Measurements from ENCODE around the gene GZF1.

The GZF1 gene

GRCh38 chr20:23390091-23390774, 28.3 kb downstream of the GZF1 start:
- no peak for TF ChIP-seq ARNTL (CRISPR knock-in tag; IDR thresholded peaks at IDR 0.05; ENCODE audit: borderline replicate concordance, low read depth)
- TF ChIP-seq ZNF70 (CRISPR knock-in tag; IDR thresholded peaks at IDR 0.05) = no peak
- ATAC-seq = no peak

DNA sequence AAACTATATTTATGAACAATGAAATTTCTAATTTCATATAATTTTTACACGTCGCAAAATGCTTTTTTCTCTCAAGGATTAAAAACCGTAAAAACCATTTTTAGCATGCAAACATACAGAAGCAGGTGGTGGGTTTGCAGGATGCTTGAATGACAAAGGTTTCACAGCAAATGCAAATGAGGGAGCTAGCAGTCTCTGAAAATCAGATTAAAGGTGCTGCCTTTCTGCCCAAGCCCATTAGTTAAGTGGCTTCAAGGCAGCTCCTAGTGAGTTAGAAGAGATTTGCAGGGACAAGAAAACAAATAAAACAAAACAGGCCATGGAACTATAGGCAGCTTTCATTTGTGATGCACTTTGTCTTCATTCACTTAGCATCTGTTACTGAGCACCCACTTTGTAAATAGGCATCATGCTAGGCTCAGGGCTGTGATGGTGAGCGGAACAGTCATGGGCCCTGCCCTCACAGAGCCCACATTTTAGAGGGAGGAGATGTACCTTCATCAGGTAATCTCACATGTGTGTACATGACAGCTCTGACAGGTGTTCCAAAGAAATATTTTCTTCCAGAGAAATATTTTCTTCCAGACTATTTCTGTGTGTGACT, 29.8 kb downstream of the GZF1 start:
- no peak for TF ChIP-seq ZC3H10 (CRISPR knock-in tag; IDR thresholded peaks at IDR 0.05)
- no peak for TF ChIP-seq POU6F1 (CRISPR knock-in tag; IDR thresholded peaks at IDR 0.05; ENCODE audit: borderline replicate concordance, low read depth)
- TF ChIP-seq GLIS3 (CRISPR knock-in tag; IDR thresholded peaks at IDR 0.05) = no peak
- TF ChIP-seq CSDC2 (CRISPR knock-in tag; IDR thresholded peaks at IDR 0.05) = no peak
- no peak for TF ChIP-seq BACH2 (CRISPR knock-in tag; IDR thresholded peaks at IDR 0.05; ENCODE audit: borderline replicate concordance)
- no peak for TF ChIP-seq ZNF8 (CRISPR knock-in tag; IDR thresholded peaks at IDR 0.05)
- no peak for TF ChIP-seq ZFP30 (CRISPR knock-in tag; IDR thresholded peaks at IDR 0.05)
- no peak for TF ChIP-seq TCF4 (CRISPR knock-in tag; IDR thresholded peaks at IDR 0.05; ENCODE audit: borderline replicate concordance)
- TF ChIP-seq PPARA (CRISPR knock-in tag; IDR thresholded peaks at IDR 0.05; ENCODE audit: borderline replicate concordance) = no peak
- no peak for TF ChIP-seq CREB5 (CRISPR knock-in tag; IDR thresholded peaks at IDR 0.05; ENCODE audit: low read depth)
- TF ChIP-seq ZFP3 (CRISPR knock-in tag; IDR thresholded peaks at IDR 0.05) = no peak
- TF ChIP-seq RARB (CRISPR knock-in tag; IDR thresholded peaks at IDR 0.05) = no peak
- no peak for TF ChIP-seq TOX (CRISPR knock-in tag; IDR thresholded peaks at IDR 0.05; ENCODE audit: borderline replicate concordance)
- no peak for TF ChIP-seq ZNF70 (CRISPR knock-in tag; IDR thresholded peaks at IDR 0.05)
- no peak for TF ChIP-seq SNAI2 (CRISPR knock-in tag; IDR thresholded peaks at IDR 0.05)
- ATAC-seq = no peak

DNA sequence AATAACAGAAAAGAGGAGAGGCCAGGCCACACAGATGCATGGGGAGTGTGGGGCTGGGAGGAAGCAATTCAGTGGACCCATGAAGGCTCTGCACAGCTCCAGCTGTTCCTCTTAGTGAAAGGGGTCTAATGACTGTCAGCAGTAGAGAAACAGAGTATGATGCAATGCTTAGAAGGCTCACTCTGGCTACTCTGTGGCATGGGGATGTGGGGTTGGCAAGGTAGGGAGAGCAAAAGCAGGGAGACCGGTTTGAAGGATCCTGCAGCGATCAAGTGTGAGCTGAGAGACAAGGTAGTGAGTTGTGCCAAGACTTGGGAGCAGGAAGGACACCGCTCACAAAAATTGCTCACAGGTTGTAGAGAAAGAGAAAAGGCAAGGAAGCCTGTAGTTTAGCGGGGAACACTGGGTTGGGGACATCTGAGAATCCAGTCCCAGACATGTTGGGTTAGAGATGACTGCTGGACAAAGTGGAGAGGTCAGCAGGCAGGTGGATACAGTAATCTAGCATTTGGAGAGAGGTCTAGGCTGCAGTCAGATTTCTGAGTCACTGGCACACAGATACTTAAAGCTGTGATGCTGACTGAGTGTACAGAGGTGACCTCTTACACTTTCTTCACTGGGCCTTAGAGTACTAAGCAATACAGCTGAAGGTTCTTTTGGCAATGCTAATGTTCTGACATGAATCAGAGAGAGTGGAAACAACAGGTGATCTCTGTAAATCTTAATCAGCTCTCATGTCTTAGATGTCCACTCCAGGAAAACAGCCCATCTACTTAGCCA, 32.2 kb downstream of the GZF1 start:
- TF ChIP-seq SNAI2 (CRISPR knock-in tag; IDR thresholded peaks at IDR 0.05) (no peak), ZC3H10 (CRISPR knock-in tag; IDR thresholded peaks at IDR 0.05) (no peak), CSDC2 (CRISPR knock-in tag; IDR thresholded peaks at IDR 0.05) (no peak), BACH2 (CRISPR knock-in tag; IDR thresholded peaks at IDR 0.05; ENCODE audit: borderline replicate concordance) (no peak), ZFP3 (CRISPR knock-in tag; IDR thresholded peaks at IDR 0.05) (no peak), RARB (CRISPR knock-in tag; IDR thresholded peaks at IDR 0.05) (no peak), CREB5 (CRISPR knock-in tag; IDR thresholded peaks at IDR 0.05; ENCODE audit: low read depth) (no peak), ISL1 (CRISPR knock-in tag; IDR thresholded peaks at IDR 0.05) (no peak), POU6F1 (CRISPR knock-in tag; IDR thresholded peaks at IDR 0.05; ENCODE audit: borderline replicate concordance, low read depth) (no peak), ZNF70 (CRISPR knock-in tag; IDR thresholded peaks at IDR 0.05) (no peak), ZNF565 (CRISPR knock-in tag; conservative IDR thresholded peaks at IDR 0.05; ENCODE audit: low read depth) (no peak), PPARA (CRISPR knock-in tag; IDR thresholded peaks at IDR 0.05; ENCODE audit: borderline replicate concordance) (no peak), GLIS3 (CRISPR knock-in tag; IDR thresholded peaks at IDR 0.05) (no peak), ARNTL (CRISPR knock-in tag; IDR thresholded peaks at IDR 0.05; ENCODE audit: borderline replicate concordance, low read depth) (no peak), OSR1 (CRISPR knock-in tag; IDR thresholded peaks at IDR 0.05) (no peak), ZFP30 (CRISPR knock-in tag; IDR thresholded peaks at IDR 0.05) (no peak), TCF4 (CRISPR knock-in tag; IDR thresholded peaks at IDR 0.05; ENCODE audit: borderline replicate concordance) (no peak)
- TF ChIP-seq, protein P1, sequence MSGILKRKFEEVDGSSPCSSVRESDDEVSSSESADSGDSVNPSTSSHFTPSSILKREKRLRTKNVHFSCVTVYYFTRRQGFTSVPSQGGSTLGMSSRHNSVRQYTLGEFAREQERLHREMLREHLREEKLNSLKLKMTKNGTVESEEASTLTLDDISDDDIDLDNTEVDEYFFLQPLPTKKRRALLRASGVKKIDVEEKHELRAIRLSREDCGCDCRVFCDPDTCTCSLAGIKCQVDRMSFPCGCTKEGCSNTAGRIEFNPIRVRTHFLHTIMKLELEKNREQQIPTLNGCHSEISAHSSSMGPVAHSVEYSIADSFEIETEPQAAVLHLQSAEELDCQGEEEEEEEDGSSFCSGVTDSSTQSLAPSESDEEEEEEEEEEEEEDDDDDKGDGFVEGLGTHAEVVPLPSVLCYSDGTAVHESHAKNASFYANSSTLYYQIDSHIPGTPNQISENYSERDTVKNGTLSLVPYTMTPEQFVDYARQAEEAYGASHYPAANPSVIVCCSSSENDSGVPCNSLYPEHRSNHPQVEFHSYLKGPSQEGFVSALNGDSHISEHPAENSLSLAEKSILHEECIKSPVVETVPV (CRISPR knock-in tag; IDR thresholded peaks at IDR 0.05) = no peak
- TF ChIP-seq, protein P2, sequence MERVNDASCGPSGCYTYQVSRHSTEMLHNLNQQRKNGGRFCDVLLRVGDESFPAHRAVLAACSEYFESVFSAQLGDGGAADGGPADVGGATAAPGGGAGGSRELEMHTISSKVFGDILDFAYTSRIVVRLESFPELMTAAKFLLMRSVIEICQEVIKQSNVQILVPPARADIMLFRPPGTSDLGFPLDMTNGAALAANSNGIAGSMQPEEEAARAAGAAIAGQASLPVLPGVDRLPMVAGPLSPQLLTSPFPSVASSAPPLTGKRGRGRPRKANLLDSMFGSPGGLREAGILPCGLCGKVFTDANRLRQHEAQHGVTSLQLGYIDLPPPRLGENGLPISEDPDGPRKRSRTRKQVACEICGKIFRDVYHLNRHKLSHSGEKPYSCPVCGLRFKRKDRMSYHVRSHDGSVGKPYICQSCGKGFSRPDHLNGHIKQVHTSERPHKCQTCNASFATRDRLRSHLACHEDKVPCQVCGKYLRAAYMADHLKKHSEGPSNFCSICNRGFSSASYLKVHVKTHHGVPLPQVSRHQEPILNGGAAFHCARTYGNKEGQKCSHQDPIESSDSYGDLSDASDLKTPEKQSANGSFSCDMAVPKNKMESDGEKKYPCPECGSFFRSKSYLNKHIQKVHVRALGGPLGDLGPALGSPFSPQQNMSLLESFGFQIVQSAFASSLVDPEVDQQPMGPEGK (CRISPR knock-in tag; IDR thresholded peaks at IDR 0.05; ENCODE audit: borderline replicate concordance) = no peak
- no peak for ATAC-seq
